DOHH2 (cell line): ENCODE measurements around the gene TNK2.
"Not testable (repeated sequence)": the region's sequence is repeated elsewhere in the genome, so short reads cannot be mapped to it uniquely, and the experiment has no call there.

Experiments
- EZH2phosphoT487 ChIP-seq: fragments of 200-600 bp; sonication (generic); IDR thresholded peaks from 2 replicates; pipeline ENCODE4 v1.6.1; 2017; ENCODE audit warnings: borderline replicate concordance, mild to moderate bottlenecking, antibody characterized with exemption, low read length, moderate library complexity, mixed read lengths
- TF ChIP-seq, protein P1 (sequence below): fragments of 200-600 bp; sonication (generic); IDR thresholded peaks from one replicate; pipeline ENCODE4 v1.5.1; 2014; ENCODE audit warnings: antibody characterized with exemption, mild to moderate bottlenecking, low read depth, low read length; ENCODE audit not compliant: poor library complexity, severe bottlenecking

GRCh38 chr3:195914146-195914545 is 5.8 kb upstream of the TNK2 start:
- TF ChIP-seq, protein P1, sequence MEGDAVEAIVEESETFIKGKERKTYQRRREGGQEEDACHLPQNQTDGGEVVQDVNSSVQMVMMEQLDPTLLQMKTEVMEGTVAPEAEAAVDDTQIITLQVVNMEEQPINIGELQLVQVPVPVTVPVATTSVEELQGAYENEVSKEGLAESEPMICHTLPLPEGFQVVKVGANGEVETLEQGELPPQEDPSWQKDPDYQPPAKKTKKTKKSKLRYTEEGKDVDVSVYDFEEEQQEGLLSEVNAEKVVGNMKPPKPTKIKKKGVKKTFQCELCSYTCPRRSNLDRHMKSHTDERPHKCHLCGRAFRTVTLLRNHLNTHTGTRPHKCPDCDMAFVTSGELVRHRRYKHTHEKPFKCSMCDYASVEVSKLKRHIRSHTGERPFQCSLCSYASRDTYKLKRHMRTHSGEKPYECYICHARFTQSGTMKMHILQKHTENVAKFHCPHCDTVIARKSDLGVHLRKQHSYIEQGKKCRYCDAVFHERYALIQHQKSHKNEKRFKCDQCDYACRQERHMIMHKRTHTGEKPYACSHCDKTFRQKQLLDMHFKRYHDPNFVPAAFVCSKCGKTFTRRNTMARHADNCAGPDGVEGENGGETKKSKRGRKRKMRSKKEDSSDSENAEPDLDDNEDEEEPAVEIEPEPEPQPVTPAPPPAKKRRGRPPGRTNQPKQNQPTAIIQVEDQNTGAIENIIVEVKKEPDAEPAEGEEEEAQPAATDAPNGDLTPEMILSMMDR: not testable (repeated sequence)
- TF ChIP-seq EZH2phosphoT487: not testable (repeated sequence)
